Glutamatergic neuron (in vitro differentiated cells): ENCODE measurements around the gene XRN1. TPM values are rescaled to one million over a fixed set of nuclear protein-coding genes. Genes with fewer than 3 reads are reported as not detected.
"Not testable (repeated sequence)": the region's sequence is repeated elsewhere in the genome, so short reads cannot be mapped to it uniquely, and the experiment has no call there.

Experiments
- DNase-seq: peaks from one replicate; pipeline ENCODE4 v3.0.0; 2022
- H3K27ac Mint-ChIP-seq: one replicate; pipeline ENCODE4 v1.8.0; 2020; ENCODE audit warnings: mild to moderate bottlenecking, mixed read lengths, inconsistent platforms; ENCODE audit not compliant: unreplicated experiment
- H3K27me3 Mint-ChIP-seq: one replicate; pipeline ENCODE4 v1.8.0; 2020; ENCODE audit warnings: mild to moderate bottlenecking, moderate library complexity, mixed read lengths, inconsistent platforms; ENCODE audit not compliant: unreplicated experiment
- H3K36me3 Mint-ChIP-seq: one replicate; pipeline ENCODE4 v1.8.0; 2020; ENCODE audit warnings: mild to moderate bottlenecking, mixed read lengths, inconsistent platforms; ENCODE audit not compliant: unreplicated experiment
- H3K4me1 Mint-ChIP-seq: one replicate; pipeline ENCODE4 v1.8.0; 2020; ENCODE audit warnings: mild to moderate bottlenecking, low read depth, mixed read lengths, inconsistent platforms; ENCODE audit not compliant: unreplicated experiment
- H3K4me3 Mint-ChIP-seq: one replicate; pipeline ENCODE4 v1.8.0; 2020; ENCODE audit warnings: mild to moderate bottlenecking, mixed read lengths, inconsistent platforms; ENCODE audit not compliant: unreplicated experiment
- H3K9me3 Mint-ChIP-seq: one replicate; pipeline ENCODE4 v1.8.0; 2020; ENCODE audit warnings: mild to moderate bottlenecking, moderate library complexity, mixed read lengths, inconsistent platforms; ENCODE audit not compliant: unreplicated experiment
- CTCF ChIP-seq: fragments of 200-600 bp; sonication (generic); IDR thresholded peaks from one replicate; pipeline ENCODE4 v1.5.0; 2021; ENCODE audit not compliant: partially characterized antibody, unreplicated experiment
- total RNA-seq: library from RNA; stranded (reverse); fragmentation: NEBNext Ultra II Directional; extraction: Animal tissue kit (Norgen Biotek cat#: 25700); gene quantifications from one replicate; pipeline ENCODE4 v1.2.1, GENCODE V29; 2021; ENCODE audit not compliant: unreplicated experiment

Gene XRN1
- total RNA-seq, 1 donor from 2014 or later: 46.1 TPM

GRCh38 chr3:142447301-142447851, 461 bp downstream of the XRN1 start:
- Mint-ChIP-seq H3K27me3 (peaks cover 7% of the 10 kb centered on the region), H3K4me1 (peaks cover 25% of the 10 kb centered on the region), H3K36me3 (no peaks in the 10 kb centered on the region), H3K9me3 (peaks cover 7% of the 10 kb centered on the region), H3K27ac (peak overlapping the region; percentile 97), H3K4me3 (peak overlapping the region; percentile 98)
- DNase-seq: peak; percentile 43
- TF ChIP-seq CTCF: no peak

- no peak for DNase-seq
- no peak for TF ChIP-seq CTCF
- no peaks in the 10 kb centered on the region for H3K36me3 Mint-ChIP-seq
- H3K9me3 Mint-ChIP-seq: peaks cover 8% of the 10 kb centered on the region
- no peak overlapping the region for H3K27ac Mint-ChIP-seq
- H3K27me3 Mint-ChIP-seq: peaks cover 7% of the 10 kb centered on the region
- peaks cover 25% of the 10 kb centered on the region for H3K4me1 Mint-ChIP-seq
- H3K4me3 Mint-ChIP-seq: peak overlapping the region; percentile 98
These were observed 2.0 kb downstream of the XRN1 start for GRCh38 chr3:142445816-142446254.

GRCh38 chr3:142444343-142444742, 3.5 kb downstream of the XRN1 start:
- H3K27ac Mint-ChIP-seq: no peak overlapping the region
- TF ChIP-seq CTCF: no peak
- peaks cover 23% of the 10 kb centered on the region for H3K4me1 Mint-ChIP-seq
- DNase-seq: no peak
- H3K4me3 Mint-ChIP-seq: no peak overlapping the region
- peaks cover 8% of the 10 kb centered on the region for H3K9me3 Mint-ChIP-seq
- no peaks in the 10 kb centered on the region for H3K36me3 Mint-ChIP-seq
- H3K27me3 Mint-ChIP-seq: peaks cover 7% of the 10 kb centered on the region

- not testable (repeated sequence) for DNase-seq, H3K27me3 Mint-ChIP-seq, H3K9me3 Mint-ChIP-seq, H3K36me3 Mint-ChIP-seq, H3K4me3 Mint-ChIP-seq, H3K27ac Mint-ChIP-seq
- H3K4me1 Mint-ChIP-seq: peaks cover 24% of the 10 kb centered on the region
These were observed 4.8 kb downstream of the XRN1 start for GRCh38 chr3:142443060-142443459.

- H3K27ac Mint-ChIP-seq, H3K4me1 Mint-ChIP-seq: not testable (repeated sequence)
These were observed 8.2 kb downstream of the XRN1 start for GRCh38 chr3:142439499-142440220.

GRCh38 chr3:142438096-142438495, 9.7 kb downstream of the XRN1 start:
- H3K27me3 Mint-ChIP-seq, H3K36me3 Mint-ChIP-seq, H3K9me3 Mint-ChIP-seq, H3K4me1 Mint-ChIP-seq, DNase-seq, H3K27ac Mint-ChIP-seq, H3K4me3 Mint-ChIP-seq: not testable (repeated sequence)

More at GRCh38 chr3:142439499-142440220, 8.2 kb downstream of the XRN1 start:
- not testable (repeated sequence) for DNase-seq, H3K36me3 Mint-ChIP-seq, H3K9me3 Mint-ChIP-seq, H3K4me3 Mint-ChIP-seq, H3K27me3 Mint-ChIP-seq
